Astrocyte of the spinal cord (primary cell): Measurements from ENCODE around the gene PLD6.

Experiments used
- DNase-seq: peaks from one replicate; pipeline ENCODE4 v3.0.0; 2011; ENCODE audit warnings: low read depth, low spot score
- H3K4me3 ChIP-seq: 2 replicates; pipeline ENCODE4 v1.5.1; 2011; ENCODE audit warnings: low read depth, mild to moderate bottlenecking, low read length, moderate library complexity
- CTCF ChIP-seq: IDR thresholded peaks from 2 replicates; pipeline ENCODE4 v1.5.1; 2012; ENCODE audit warnings: low read depth, mild to moderate bottlenecking, low read length, inconsistent platforms
- in situ Hi-C: cut with HindIII; loops from 2 replicates; pipeline ENCODE4 v1.10.0; 2017; ENCODE audit warnings: low sequenced_read_pairs

The PLD6 gene

GRCh38 chr17:17154981-17155380, 51.2 kb downstream of the PLD6 start:
- H3K4me3 ChIP-seq: no peak overlapping the region
- DNase-seq: no peak
- in situ Hi-C loops: no loop called here
- no peak for TF ChIP-seq CTCF

DNA sequence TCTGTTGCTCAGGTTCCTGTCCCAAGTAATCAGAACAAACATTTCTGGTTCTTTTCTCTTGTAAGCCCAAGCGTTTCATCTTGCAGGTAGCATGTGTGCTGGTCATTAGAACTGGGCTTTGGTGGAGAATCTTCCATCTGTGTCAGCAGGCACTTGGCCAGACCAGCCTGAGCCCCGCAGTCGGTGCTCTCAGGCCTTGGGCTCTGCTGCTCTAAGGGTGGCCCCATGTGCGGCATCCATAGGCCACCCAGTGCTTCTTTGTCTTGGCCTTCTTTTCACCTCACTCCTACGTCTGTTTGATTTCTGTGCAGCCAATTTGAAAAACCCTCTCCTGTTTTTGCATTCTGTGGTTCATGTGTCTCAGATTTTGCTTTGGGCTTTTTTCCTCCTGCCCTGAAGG, 51.6 kb downstream of the PLD6 start:
- in situ Hi-C loops: no loop called here
- no peak for DNase-seq
- H3K4me3 ChIP-seq: no peak overlapping the region
- TF ChIP-seq CTCF: no peak

GRCh38 chr17:17153709-17154108, 52.4 kb downstream of the PLD6 start:
- TF ChIP-seq CTCF: no peak

GRCh38 chr17:17153071-17153470, 53.1 kb downstream of the PLD6 start:
- TF ChIP-seq CTCF: no peak
- no peak overlapping the region for H3K4me3 ChIP-seq
- no peak for DNase-seq
- in situ Hi-C loops: no loop called here

More at GRCh38 chr17:17153709-17154108, 52.4 kb downstream of the PLD6 start:
- DNase-seq: no peak
- in situ Hi-C loops: no loop called here
- H3K4me3 ChIP-seq: no peak overlapping the region

- in situ Hi-C loops: no loop called here
- TF ChIP-seq CTCF: no peak
- no peak for DNase-seq
- H3K4me3 ChIP-seq: no peak overlapping the region
Measured at GRCh38 chr17:17152385-17152784, 53.7 kb downstream of the PLD6 start.

GRCh38 chr17:17151962-17152361, 54.2 kb downstream of the PLD6 start:
- peak; percentile 95 for DNase-seq
- no peak overlapping the region for H3K4me3 ChIP-seq
- in situ Hi-C loops: no loop called here
- TF ChIP-seq CTCF: no peak

DNA sequence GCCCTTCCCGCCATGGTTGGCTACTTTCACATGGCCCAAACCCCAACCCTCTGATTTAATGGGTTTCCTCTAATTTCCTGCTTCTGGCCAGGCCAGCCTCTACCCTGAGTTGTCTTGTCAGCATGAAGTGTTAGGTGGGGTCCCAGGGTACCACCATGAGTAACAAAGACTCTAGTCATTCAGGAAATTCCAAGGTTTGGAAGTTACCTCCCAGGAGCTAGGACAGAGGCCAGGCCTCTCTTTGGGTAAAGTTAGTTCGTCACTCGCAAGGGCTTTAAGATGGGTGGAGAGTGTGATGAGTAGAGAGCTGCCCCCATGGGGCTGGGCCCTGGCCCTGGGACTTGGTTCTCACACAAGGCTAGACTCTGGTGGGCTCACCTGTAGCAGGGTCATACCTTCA, 54.6 kb downstream of the PLD6 start:
- no peak for TF ChIP-seq CTCF
- in situ Hi-C loops: no loop called here
- H3K4me3 ChIP-seq: no peak overlapping the region
- peak; percentile 56 for DNase-seq
